HL-60 (cell line): Measurements from ENCODE around the gene SEC24A.

ENCODE experiments used
- CTCF ChIP-seq: IDR thresholded peaks from one replicate; pipeline ENCODE4 v1.5.1; 2011; ENCODE audit warnings: low read length, control low read depth, inconsistent platforms; ENCODE audit not compliant: insufficient read depth
- POLR2AphosphoS5 ChIP-seq: IDR thresholded peaks from 2 replicates; pipeline ENCODE4 v1.6.1; 2012; ENCODE audit warnings: low read depth

DNA sequence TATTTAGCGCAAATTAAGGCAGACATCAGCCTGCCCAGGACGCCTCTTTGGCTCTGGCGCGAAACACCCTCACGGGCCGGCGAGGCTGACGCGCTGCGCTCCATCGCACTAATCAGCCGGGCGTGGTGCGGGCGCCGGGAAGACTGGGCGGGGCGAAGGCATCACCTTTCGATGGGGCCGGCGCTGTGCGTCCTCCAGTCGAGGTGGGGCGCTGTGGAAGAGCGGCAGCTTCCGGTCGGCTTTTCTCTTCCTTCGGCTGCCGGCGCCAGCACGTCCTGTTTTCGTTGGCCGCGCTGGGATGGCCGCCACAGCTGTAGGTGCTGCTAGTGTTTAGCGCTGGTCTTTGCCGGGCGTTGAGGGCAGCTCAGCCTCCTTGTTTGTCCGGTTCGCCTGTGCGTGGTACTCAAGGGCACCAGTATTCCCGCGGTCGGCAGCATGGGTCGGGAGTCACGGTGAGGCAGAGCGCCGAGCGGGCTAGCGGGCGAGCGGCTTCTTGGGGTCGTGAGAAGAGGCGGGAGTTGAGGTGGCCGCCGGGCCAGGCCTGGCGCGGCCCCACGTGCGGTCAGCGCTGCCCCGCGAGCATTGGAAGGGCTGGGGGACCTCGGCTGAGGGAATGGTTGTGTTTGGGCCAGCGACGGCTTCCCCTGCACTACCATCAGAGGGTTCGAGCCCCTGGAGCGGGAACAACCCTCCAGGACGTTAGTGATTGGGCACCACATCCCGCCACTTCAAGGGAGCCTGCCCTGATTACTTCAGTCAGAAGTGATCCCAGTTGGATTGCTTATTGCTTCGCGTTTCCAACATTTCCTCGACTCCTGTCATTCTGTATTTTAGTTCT lies 110.1 kb downstream of the SEC24A start, which contains the start of gene DDX46:
- peak; percentile 88 for TF ChIP-seq POLR2AphosphoS5
- TF ChIP-seq CTCF, result peak; percentile 16
